Activated CD4-positive, alpha-beta T cell treated with anti-CD3 and anti-CD28 coated beads, Interleukin-2, Interleukin-4, amounts not matched to agents 100 ng/mL and 50 ng/mL, durations not matched to agents 16 hours and 8 hours (primary cell): Measurements from ENCODE around the gene HEATR5A.
"Not testable (repeated sequence)": the region's sequence is repeated elsewhere in the genome, so short reads cannot be mapped to it uniquely, and the experiment has no call there.

Source experiments
- DNase-seq: peaks from one replicate; pipeline ENCODE4 v3.0.0-alpha.2; 2020; ENCODE audit warnings: low spot score

Gene HEATR5A

DNA sequence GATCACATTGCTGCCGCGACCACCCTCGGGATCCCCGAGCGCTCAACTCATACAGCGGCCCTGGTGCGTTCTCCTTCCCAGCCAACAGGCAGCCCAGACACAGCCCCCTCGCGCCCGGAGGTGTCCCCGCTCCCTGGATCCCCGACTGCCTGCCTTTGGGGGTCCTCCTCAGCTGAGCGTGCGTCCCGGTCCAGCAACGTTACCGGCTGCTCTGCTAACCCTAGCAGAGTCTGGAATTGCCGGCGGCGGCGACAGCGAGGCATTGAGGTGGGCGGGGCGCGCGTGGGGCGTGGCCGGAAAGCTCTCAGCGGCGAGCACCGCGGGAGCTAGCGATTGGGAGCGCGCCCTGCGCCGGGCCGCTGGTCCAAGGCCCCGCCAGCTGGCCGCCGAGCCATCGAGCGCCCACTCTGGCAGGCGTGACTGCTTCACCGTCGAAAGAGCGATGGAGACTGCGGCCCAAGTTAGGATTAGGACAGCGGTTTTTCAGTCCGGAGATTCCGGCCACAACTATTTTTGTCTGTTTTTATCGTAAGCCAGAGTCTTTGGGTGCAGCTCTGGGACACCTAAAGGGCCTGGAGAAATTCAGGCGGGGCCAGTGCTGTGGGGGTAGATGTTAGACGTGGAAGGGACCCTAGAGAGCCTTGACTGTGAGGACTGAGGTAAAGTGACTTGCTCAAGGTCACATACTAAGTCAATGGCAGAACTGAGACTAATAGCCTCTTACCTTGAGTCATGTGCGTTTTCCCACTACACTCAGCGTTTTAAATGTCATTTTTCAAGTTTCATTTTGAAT lies at the start of gene HEATR5A:
TSS of gene HEATR5A (minus strand) at position 232 of the 793 bp plus-strand sequence. CDS start 17,575 bp downstream, outside the sequence.
- peak; percentile 91 for DNase-seq

DNA sequence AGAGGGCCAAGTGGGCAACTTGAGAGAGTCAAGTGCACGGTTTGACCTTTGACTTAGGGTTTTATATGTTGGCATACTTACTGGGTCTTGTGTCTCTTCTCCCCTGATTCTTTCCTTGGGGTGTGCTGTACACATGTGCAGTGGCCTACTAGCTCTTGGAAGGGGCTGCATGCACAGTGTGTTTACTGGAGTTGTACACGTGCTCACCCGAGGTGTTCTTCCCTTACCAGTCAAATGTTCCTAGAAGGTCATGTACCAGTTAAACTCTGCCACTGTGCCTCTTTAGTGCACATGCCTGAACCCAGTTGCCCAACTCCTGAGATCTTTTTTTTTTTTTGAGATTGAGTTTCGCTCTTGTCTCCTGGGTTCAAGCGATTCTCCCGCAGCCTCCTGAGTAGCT lies 46.2 kb upstream of the HEATR5A start:
- no peak for DNase-seq

GRCh38 chr14:31465111-31465510 lies 44.8 kb upstream of the HEATR5A start:
- no peak for DNase-seq

DNA sequence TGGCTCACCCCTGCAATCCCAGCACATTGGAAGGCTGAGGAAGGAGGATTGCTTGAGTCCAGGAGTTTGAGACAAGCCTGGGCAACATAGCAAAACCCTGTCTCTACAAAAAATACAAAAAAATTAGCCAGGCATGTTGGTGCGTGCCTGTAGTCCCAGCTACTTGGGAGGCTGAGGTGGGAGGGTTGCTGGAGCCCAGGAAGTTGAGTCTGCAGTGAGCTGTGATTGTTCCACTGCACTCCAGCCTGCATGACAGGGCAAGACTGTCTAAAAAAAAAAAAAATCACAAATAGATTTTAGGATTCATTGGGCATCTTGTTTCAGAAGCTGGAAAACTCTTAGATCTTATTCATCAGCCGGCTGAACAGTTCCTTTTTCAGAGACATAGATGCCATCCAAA lies 42.1 kb upstream of the HEATR5A start:
- DNase-seq: not testable (repeated sequence)

DNA sequence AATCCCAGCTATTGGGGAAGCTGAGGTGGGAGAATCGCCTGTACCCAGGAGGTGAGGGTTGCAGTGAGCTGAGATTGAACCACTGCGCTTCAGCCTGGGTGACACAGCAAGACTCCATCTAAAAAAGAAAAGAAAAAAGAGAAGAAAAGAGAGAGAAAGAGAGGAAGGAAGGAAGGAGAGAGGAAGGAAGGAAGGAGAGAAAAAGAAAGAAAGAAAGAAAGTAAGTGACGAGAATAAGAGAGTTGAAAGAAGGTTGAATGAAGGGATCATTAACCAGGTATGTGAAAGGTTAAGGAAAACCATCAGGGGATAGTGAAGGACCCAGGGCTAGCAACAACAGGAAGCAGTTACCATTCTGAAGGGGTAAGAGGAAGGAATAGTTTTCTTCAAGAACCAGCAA lies 41.2 kb upstream of the HEATR5A start:
- no peak for DNase-seq

- DNase-seq: no peak
Measured at GRCh38 chr14:31457665-31458659, 37.6 kb upstream of the HEATR5A start.

DNA sequence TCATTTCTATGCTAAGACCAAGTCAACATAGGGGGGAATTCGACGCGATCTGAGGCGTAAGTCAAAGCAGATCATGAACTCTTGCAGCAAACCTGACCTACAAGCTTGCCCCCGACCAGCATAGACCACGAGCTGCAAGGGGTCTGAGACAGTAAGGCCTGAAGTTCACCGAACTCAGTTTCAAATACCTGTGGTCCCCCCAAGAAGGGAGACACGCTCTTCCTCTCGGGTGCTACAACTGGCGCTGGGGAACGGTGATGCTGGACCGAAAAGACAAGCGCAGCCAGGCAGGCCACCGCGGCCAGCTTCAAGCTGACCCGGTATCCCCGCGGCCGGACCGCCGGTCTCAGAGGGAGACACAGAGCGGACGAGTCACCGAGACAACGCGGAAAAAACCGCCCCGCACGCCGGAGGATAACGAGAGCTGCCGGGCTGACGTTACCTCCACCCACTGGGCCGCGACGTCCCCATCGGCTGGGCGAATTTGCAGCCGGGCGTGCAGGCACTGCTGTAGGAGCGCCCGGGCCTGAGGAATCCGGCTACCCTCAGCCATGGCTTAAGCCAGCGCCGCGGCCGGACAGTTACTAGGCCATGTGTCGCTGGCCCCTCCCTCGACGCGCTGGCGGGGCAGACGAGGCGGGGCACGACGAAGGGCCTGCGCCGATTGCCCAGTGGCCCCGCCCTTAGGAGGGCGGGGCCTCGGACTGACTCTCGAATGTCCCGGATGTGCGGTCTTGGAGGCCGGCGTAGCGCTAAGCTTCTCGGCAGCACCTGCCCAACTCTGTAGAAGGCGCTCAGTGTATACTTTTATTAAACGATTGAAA lies 36.7 kb upstream of the HEATR5A start, which contains the start of gene DTD2:
TSS of gene DTD2 (minus strand) at position 666 of the 824 bp plus-strand sequence. CDS start at position 553, 113 bp downstream.
- DNase-seq: peak; percentile 93

DNA sequence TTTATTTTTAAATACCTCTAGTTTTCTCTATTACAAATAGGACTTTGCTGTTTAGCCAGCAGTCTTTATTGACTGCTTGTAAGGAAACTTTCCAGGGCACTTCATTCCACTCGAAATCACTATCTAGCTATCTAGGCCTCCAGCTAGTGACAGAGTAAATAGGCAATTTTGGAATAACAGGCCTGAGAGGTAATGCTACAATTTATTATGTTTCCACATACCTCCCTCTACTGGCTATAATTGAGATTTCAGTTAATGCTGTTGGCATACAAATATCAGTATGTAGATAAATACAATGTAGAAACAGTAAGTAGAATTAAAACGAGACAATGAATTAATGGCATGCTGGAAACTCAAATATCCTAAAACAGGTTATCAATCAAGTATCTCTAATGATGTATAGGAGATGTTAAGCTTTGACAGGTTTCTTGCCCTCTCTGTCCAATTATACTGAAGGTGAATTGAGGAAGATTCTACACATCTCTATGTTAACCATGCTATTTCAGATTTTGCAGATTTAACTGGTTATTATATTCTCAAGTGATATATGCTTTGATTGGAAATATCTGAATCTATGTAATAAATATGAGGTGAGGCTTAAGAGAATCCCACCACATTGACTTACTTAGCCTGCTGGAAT lies 29.7 kb upstream of the HEATR5A start:
- DNase-seq: peak; percentile 37

DNA sequence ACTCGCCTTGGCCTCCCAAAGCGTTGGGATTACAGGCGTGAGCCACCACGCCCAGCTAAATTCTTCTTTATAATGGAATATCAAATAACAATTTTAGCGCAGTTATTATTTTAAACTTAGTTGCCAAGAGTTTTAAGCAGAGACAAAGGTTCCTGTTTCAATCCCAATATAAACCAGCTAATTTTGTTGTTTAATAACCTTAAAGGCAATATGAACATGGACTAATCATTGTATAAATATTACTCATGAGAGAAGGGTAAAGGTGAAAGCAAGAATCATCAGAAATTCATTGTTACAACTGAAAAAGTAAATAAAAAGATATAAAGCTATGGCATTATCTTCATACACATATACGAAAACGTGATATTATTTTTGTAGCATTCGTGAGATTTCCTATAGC lies 28.8 kb upstream of the HEATR5A start:
- no peak for DNase-seq

- no peak for DNase-seq
Measured at GRCh38 chr14:31445703-31446102, 25.4 kb upstream of the HEATR5A start.

DNA sequence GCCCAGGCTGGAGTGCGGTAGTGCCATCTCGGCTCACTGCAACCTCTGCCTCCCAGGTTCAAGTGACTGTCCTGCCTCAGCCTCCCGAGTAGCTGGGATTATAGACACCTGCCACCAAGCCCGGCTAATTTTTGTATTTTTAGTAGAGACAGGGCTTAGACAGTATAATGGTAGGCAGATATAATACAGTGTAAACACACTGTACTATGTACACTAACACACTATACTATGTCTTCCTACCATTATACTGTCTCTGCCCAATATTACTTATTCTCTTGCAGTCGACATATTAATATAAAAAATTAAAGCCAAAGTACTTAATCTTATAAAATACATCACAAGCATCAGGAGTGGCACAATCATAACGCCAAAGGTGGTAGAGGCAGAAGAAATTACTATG lies 21.9 kb upstream of the HEATR5A start:
- no peak for DNase-seq

- no peak for DNase-seq
Measured at GRCh38 chr14:31441273-31442111, 21.1 kb upstream of the HEATR5A start.

GRCh38 chr14:31440280-31440679 lies 19.9 kb upstream of the HEATR5A start:
- no peak for DNase-seq

DNA sequence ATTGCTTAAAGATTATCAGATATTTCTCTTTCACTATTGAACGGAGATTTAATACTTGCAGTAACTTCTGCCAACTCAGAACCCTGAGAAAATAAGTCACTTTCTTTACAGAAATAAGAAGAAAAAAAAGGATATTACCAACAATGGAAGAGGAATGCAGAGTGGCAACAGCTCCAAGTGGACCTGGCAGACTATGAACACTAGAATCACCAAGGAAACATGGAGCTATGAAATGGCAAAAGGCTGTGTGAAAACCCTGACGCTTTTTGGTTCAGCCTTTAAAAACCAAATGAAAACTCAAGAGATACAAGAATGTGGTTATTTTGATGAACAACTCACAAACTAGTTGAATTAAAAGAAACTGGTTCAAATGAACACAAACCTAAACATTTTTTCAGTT lies 19.2 kb upstream of the HEATR5A start:
- DNase-seq: no peak

GRCh38 chr14:31437045-31437691 lies 16.8 kb upstream of the HEATR5A start:
- DNase-seq: not testable (repeated sequence)

- DNase-seq: no peak
Measured at GRCh38 chr14:31435276-31435675, 14.9 kb upstream of the HEATR5A start.

GRCh38 chr14:31430634-31431264 lies 10.4 kb upstream of the HEATR5A start:
- no peak for DNase-seq

DNA sequence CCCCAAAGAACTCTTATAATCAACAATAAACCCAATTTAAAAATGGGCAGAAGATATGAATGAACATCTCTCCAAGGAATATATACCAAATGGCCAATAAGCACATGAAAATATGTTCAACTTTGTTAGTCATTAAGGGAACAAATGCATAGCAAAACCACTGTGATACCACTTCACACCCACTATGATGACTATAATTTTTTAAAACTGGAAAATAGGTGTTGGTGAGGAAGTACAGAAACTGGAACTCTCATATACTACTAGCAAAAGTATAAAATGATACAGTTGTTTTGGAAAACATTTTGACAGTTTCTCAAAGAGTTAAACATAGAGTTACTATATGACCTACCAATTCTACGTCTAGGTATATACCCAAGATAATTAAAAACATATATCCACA lies 9.4 kb upstream of the HEATR5A start:
- no peak for DNase-seq

DNA sequence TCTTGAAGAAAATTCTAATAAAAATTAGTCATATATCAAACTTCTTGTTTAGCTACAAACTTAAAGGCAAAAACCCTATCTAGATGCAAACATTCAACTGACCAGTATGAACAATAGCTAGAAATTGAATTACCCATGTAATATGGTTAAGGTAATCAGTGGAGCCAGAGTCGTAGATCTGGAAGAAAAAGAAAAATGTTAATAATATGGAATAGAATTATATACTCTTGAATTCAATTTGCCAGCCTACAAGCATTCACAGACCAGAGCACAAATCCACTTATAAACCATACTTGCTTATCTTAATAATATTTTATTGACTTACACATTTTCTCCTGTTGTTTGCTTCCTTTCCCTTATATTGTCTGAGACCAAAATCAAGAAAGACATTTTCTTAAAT lies 7.7 kb upstream of the HEATR5A start:
- DNase-seq: no peak
